ENCODE results near the gene UNC13C. TPM values are rescaled to one million over a fixed set of nuclear protein-coding genes. Genes with fewer than 3 reads are reported as not detected.

UNC13C gene
- polyA plus RNA-seq, 1 donor from 2014 or later, result 4.0 TPM

- Histone ChIP-seq H3F3A (ENCODE audit: insufficient read depth, low read length, poor library complexity, severe bottlenecking) (no peaks in the 10 kb centered on the region), H3K4me2 (ENCODE audit: low read length) (no peak overlapping the region), H3K4me3 (ENCODE audit: low read length) (peak overlapping the region; percentile 37), H3K27ac (ENCODE audit: low read length) (no peak overlapping the region), H3K9ac (ENCODE audit: low read length) (no peak overlapping the region), H3K79me2 (replicated peaks; ENCODE audit: insufficient read depth, low read length) (peaks cover 3% of the 10 kb centered on the region), H3K9me3 (ENCODE audit: low read length) (no peaks in the 10 kb centered on the region), H4K20me1 (ENCODE audit: insufficient read depth) (no peaks in the 10 kb centered on the region), H3K27me3 (ENCODE audit: insufficient read depth, low read depth, low read length) (no peaks in the 10 kb centered on the region), H3K9me2 (ENCODE audit: insufficient read depth, low read length) (no peaks in the 10 kb centered on the region), H3K36me3 (ENCODE audit: insufficient read depth, low read length) (no peaks in the 10 kb centered on the region), H2AFZ (ENCODE audit: low read depth, low read length) (no peak overlapping the region)
- TF ChIP-seq CTCF (IDR thresholded peaks at IDR 0.05; ENCODE audit: poor library complexity, severe bottlenecking) (no peak), EZH2 (IDR thresholded peaks at IDR 0.05; ENCODE audit: borderline replicate concordance, insufficient read depth, low read length, poor library complexity, severe bottlenecking) (no peak), SMC3 (conservative IDR thresholded peaks at IDR 0.05; ENCODE audit: poor library complexity) (no peak), POLR2AphosphoS5 (IDR thresholded peaks at IDR 0.05) (no peak), REST (IDR thresholded peaks at IDR 0.05; ENCODE audit: borderline replicate concordance) (no peak), MXI1 (conservative IDR thresholded peaks at IDR 0.05; ENCODE audit: poor library complexity, severe bottlenecking) (no peak), RAD21 (conservative IDR thresholded peaks at IDR 0.05) (no peak), TAF1 (IDR thresholded peaks at IDR 0.05; ENCODE audit: low read depth) (no peak), EP300 (conservative IDR thresholded peaks at IDR 0.05; ENCODE audit: poor library complexity, severe bottlenecking) (no peak)
Observed at GRCh38 chr15:53980021-53980420, 1.8 kb downstream of the UNC13C start.

- Histone ChIP-seq H3K9ac (ENCODE audit: low read length) (no peak overlapping the region), H3K9me2 (ENCODE audit: insufficient read depth, low read length) (no peaks in the 10 kb centered on the region), H3K4me3 (ENCODE audit: low read length) (peak overlapping the region; percentile 6), H4K20me1 (ENCODE audit: insufficient read depth) (no peaks in the 10 kb centered on the region), H3K27me3 (ENCODE audit: insufficient read depth, low read depth, low read length) (no peaks in the 10 kb centered on the region), H3K79me2 (replicated peaks; ENCODE audit: insufficient read depth, low read length) (peaks cover 3% of the 10 kb centered on the region), H2AFZ (ENCODE audit: low read depth, low read length) (no peak overlapping the region), H3K27ac (ENCODE audit: low read length) (no peak overlapping the region), H3F3A (ENCODE audit: insufficient read depth, low read length, poor library complexity, severe bottlenecking) (no peaks in the 10 kb centered on the region), H3K36me3 (ENCODE audit: insufficient read depth, low read length) (no peaks in the 10 kb centered on the region), H3K9me3 (ENCODE audit: low read length) (no peaks in the 10 kb centered on the region), H3K4me2 (ENCODE audit: low read length) (no peak overlapping the region)
- no peak for TF ChIP-seq TAF1 (IDR thresholded peaks at IDR 0.05; ENCODE audit: low read depth)
- TF ChIP-seq POLR2AphosphoS5 (IDR thresholded peaks at IDR 0.05), result no peak
- TF ChIP-seq EZH2 (IDR thresholded peaks at IDR 0.05; ENCODE audit: borderline replicate concordance, insufficient read depth, low read length, poor library complexity, severe bottlenecking), result no peak
- TF ChIP-seq CTCF (IDR thresholded peaks at IDR 0.05; ENCODE audit: poor library complexity, severe bottlenecking), result no peak
- TF ChIP-seq REST (IDR thresholded peaks at IDR 0.05; ENCODE audit: borderline replicate concordance), result no peak
- TF ChIP-seq MXI1 (conservative IDR thresholded peaks at IDR 0.05; ENCODE audit: poor library complexity, severe bottlenecking), result no peak
- no peak for TF ChIP-seq SMC3 (conservative IDR thresholded peaks at IDR 0.05; ENCODE audit: poor library complexity)
Observed at GRCh38 chr15:53982071-53982680, 3.9 kb downstream of the UNC13C start.

Measured in neural cell (in vitro differentiated cells).